GM12892 (cell line): ENCODE results near the gene USH1G.
"Not testable (repeated sequence)": the region's sequence is repeated elsewhere in the genome, so short reads cannot be mapped to it uniquely, and the experiment has no call there.

Source experiments
- POLR2A ChIP-seq: IDR thresholded peaks from 2 replicates; pipeline ENCODE4 v1.6.1; 2011; ENCODE audit warnings: low read depth, low read length, control low read depth
- POLR2AphosphoS5 ChIP-seq: IDR thresholded peaks from 2 replicates; pipeline ENCODE4 v1.6.1; 2011; ENCODE audit warnings: low read depth, low read length, control low read depth
- TAF1 ChIP-seq: IDR thresholded peaks from 2 replicates; pipeline ENCODE4 v1.6.1; 2011; ENCODE audit warnings: low read depth, mild to moderate bottlenecking, control low read depth, low read length, borderline replicate concordance

DNA sequence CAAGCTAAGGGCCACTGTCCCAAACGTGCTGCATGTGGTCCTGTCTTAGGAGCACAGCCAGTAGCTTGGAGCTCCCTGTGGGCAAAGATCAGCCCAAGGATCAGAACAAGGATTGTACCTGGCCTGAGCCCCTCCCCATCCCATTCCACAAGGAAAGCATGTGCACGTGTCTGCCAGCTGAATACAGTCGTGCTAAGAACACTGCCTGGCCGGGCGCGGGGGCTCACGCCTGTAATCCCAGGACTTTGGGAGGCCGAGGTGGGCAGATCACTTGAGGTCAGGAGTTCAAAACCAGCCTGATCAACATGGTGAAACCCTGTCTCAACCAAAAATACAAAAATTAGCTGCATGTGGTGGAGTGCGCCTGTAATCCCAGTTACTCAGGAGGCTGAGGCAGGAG, 53.0 kb downstream of the USH1G start:
- TF ChIP-seq POLR2A, TAF1, POLR2AphosphoS5: not testable (repeated sequence)
